AG09309 (cell line): ENCODE data around the gene TBC1D2B.

Source experiments
- DNase-seq: peaks from one replicate; pipeline ENCODE4 v3.0.0-alpha.2; 2010; ENCODE audit warnings: low read depth
- H3K4me3 ChIP-seq: 2 replicates; pipeline ENCODE4 v1.5.1; 2011; ENCODE audit warnings: mild to moderate bottlenecking, low read depth, low read length, moderate library complexity; ENCODE audit not compliant: control insufficient read depth
- TF ChIP-seq, protein P1 (sequence below): IDR thresholded peaks from 2 replicates; pipeline ENCODE4 v1.5.1; 2011; ENCODE audit warnings: mild to moderate bottlenecking, low read depth, low read length, inconsistent platforms; ENCODE audit not compliant: insufficient read depth, control insufficient read depth; ENCODE audit errors: missing control alignments

Gene TBC1D2B

GRCh38 chr15:78067328-78068228 is 9.9 kb downstream of the TBC1D2B start:
- DNase-seq, result no peak

GRCh38 chr15:78065973-78066946 is 11.3 kb downstream of the TBC1D2B start:
- TF ChIP-seq, protein P1, sequence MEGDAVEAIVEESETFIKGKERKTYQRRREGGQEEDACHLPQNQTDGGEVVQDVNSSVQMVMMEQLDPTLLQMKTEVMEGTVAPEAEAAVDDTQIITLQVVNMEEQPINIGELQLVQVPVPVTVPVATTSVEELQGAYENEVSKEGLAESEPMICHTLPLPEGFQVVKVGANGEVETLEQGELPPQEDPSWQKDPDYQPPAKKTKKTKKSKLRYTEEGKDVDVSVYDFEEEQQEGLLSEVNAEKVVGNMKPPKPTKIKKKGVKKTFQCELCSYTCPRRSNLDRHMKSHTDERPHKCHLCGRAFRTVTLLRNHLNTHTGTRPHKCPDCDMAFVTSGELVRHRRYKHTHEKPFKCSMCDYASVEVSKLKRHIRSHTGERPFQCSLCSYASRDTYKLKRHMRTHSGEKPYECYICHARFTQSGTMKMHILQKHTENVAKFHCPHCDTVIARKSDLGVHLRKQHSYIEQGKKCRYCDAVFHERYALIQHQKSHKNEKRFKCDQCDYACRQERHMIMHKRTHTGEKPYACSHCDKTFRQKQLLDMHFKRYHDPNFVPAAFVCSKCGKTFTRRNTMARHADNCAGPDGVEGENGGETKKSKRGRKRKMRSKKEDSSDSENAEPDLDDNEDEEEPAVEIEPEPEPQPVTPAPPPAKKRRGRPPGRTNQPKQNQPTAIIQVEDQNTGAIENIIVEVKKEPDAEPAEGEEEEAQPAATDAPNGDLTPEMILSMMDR, result no peak
- DNase-seq, result no peak
- no peak overlapping the region for H3K4me3 ChIP-seq

More at GRCh38 chr15:78067328-78068228, 9.9 kb downstream of the TBC1D2B start:
- no peak overlapping the region for H3K4me3 ChIP-seq
- TF ChIP-seq, protein P1, result no peak

DNA sequence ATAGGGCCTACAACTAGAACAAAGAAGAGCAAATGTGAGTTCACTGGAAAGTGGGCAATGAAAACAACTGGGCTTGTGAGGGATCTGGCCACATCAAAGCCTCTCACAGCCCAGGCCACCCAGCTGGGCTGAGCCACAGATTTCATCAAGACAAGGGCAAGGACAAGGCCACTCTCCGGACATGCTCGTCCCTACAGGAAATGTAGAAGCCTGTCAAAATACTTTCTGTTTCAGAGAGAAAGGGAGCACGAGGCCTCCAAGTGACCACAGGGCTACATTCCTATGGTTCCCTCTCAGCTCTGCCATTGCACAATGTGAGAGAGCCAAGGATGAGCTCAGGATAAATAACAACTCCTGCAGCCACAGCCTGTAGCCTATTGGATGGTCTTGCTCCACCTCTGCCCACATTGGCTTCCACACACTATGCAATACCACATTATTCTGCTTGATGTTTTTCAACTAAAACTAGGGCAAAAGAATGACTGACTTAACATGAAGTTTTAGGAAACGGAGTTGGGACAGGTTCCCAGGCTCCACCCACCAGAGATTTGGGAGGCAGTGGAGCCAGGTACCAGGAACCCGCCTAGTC is 12.1 kb downstream of the TBC1D2B start:
- peak; percentile 97 for DNase-seq
- TF ChIP-seq, protein P1, result no peak
- no peak overlapping the region for H3K4me3 ChIP-seq

GRCh38 chr15:78064544-78064943 is 13.0 kb downstream of the TBC1D2B start:
- DNase-seq, result no peak
- TF ChIP-seq, protein P1, result no peak
- H3K4me3 ChIP-seq, result no peak overlapping the region

DNA sequence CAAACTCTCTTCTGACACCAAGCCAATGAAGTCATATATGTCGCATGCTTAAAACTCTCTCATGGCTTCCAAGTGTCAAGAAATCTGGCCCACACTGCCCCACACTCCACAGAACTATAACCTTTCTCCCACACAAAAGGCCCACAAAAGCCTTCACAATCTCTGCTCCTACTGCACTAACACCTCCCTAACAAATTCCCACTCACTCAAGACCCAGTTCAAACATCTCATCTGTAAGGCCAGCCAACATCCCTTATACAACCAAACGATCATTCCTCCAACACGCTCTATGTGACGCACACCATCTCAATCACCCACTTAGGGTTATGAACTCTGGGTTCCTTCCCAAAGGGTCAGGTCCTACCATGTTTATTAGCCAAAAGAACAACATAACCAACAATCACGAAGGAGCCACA is 13.5 kb downstream of the TBC1D2B start:
- TF ChIP-seq, protein P1, result no peak
- no peak for DNase-seq
- no peak overlapping the region for H3K4me3 ChIP-seq

- no peak overlapping the region for H3K4me3 ChIP-seq
- TF ChIP-seq, protein P1, result no peak
- DNase-seq, result no peak
Observed at GRCh38 chr15:78063217-78063616, 14.3 kb downstream of the TBC1D2B start.
